Glutamatergic neuron (in vitro differentiated cells): ENCODE data around the gene SGTA. TPM values are rescaled to one million over a fixed set of nuclear protein-coding genes. Genes with fewer than 3 reads are reported as not detected.

Experiments used
- DNase-seq: peaks from one replicate; pipeline ENCODE4 v3.0.0; 2022
- H3K27ac Mint-ChIP-seq: one replicate; pipeline ENCODE4 v1.8.0; 2020; ENCODE audit warnings: mild to moderate bottlenecking, mixed read lengths, inconsistent platforms; ENCODE audit not compliant: unreplicated experiment
- H3K27me3 Mint-ChIP-seq: one replicate; pipeline ENCODE4 v1.8.0; 2020; ENCODE audit warnings: mild to moderate bottlenecking, moderate library complexity, mixed read lengths, inconsistent platforms; ENCODE audit not compliant: unreplicated experiment
- H3K36me3 Mint-ChIP-seq: one replicate; pipeline ENCODE4 v1.8.0; 2020; ENCODE audit warnings: mild to moderate bottlenecking, mixed read lengths, inconsistent platforms; ENCODE audit not compliant: unreplicated experiment
- H3K4me1 Mint-ChIP-seq: one replicate; pipeline ENCODE4 v1.8.0; 2020; ENCODE audit warnings: mild to moderate bottlenecking, low read depth, mixed read lengths, inconsistent platforms; ENCODE audit not compliant: unreplicated experiment
- H3K4me3 Mint-ChIP-seq: one replicate; pipeline ENCODE4 v1.8.0; 2020; ENCODE audit warnings: mild to moderate bottlenecking, mixed read lengths, inconsistent platforms; ENCODE audit not compliant: unreplicated experiment
- H3K9me3 Mint-ChIP-seq: one replicate; pipeline ENCODE4 v1.8.0; 2020; ENCODE audit warnings: mild to moderate bottlenecking, moderate library complexity, mixed read lengths, inconsistent platforms; ENCODE audit not compliant: unreplicated experiment
- total RNA-seq: library from RNA; stranded (reverse); fragmentation: NEBNext Ultra II Directional; extraction: Animal tissue kit (Norgen Biotek cat#: 25700); gene quantifications from one replicate; pipeline ENCODE4 v1.2.1, GENCODE V29; 2021; ENCODE audit not compliant: unreplicated experiment
- TF ChIP-seq, protein P1 (sequence below): fragments of 200-600 bp; sonication (generic); IDR thresholded peaks from one replicate; pipeline ENCODE4 v1.5.0; 2021; ENCODE audit not compliant: partially characterized antibody, unreplicated experiment

SGTA gene
- total RNA-seq, 1 donor from 2014 or later, result 90.6 TPM

DNA sequence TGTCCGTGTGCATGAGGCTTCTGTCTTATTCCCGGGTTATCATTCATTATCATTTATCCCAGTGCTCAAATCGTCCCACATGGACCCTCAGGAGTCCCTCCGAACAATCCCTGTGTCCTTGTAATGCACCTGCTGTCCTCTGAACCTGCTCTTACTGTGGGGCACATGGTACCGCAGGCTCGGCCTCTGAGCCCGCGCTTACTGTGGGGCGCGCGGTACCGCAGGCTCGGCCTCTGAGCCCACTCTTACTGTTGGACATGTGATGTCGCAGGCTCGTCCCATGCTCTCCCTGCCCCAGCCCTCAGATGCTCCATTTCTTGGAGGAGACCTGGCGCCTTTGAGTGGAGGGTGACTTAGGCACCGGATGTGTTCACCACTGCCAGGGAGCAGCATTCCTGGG, 19.8 kb upstream of the SGTA start:
- peaks cover 5% of the 10 kb centered on the region for H3K36me3 Mint-ChIP-seq

DNA sequence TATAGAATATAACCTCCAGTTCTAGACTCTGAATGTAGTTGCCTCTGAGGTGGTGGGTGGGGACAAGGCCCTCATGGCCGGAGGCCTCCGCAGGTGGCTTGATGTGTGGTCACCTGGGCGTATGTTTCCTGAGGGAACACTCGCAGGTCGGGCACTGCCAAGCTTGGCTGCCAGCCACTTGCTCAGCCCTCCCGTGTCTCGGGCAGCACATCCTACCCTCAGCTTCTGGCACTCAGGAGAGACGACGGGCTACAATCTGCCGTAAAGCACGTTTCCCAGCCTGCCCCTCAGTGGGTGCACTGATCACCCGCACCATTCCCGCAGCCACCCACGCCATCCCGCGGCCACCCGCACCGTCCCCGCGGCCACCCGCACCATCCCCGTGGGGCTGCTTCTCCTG, 17.4 kb upstream of the SGTA start:
- no peak for DNase-seq
- Mint-ChIP-seq H3K27ac (no peak overlapping the region), H3K4me3 (no peak overlapping the region), H3K27me3 (no peaks in the 10 kb centered on the region), H3K36me3 (peaks cover 5% of the 10 kb centered on the region), H3K4me1 (no peaks in the 10 kb centered on the region), H3K9me3 (peaks cover 1% of the 10 kb centered on the region)
- TF ChIP-seq, protein P1, sequence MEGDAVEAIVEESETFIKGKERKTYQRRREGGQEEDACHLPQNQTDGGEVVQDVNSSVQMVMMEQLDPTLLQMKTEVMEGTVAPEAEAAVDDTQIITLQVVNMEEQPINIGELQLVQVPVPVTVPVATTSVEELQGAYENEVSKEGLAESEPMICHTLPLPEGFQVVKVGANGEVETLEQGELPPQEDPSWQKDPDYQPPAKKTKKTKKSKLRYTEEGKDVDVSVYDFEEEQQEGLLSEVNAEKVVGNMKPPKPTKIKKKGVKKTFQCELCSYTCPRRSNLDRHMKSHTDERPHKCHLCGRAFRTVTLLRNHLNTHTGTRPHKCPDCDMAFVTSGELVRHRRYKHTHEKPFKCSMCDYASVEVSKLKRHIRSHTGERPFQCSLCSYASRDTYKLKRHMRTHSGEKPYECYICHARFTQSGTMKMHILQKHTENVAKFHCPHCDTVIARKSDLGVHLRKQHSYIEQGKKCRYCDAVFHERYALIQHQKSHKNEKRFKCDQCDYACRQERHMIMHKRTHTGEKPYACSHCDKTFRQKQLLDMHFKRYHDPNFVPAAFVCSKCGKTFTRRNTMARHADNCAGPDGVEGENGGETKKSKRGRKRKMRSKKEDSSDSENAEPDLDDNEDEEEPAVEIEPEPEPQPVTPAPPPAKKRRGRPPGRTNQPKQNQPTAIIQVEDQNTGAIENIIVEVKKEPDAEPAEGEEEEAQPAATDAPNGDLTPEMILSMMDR, result no peak

More for the DNA sequence above, 19.8 kb upstream of the SGTA start:
- Mint-ChIP-seq H3K4me3 (no peak overlapping the region), H3K9me3 (no peaks in the 10 kb centered on the region), H3K27ac (peak overlapping the region; percentile 31), H3K27me3 (no peaks in the 10 kb centered on the region), H3K4me1 (no peaks in the 10 kb centered on the region)
- no peak for DNase-seq
- TF ChIP-seq, protein P1, result no peak

DNA sequence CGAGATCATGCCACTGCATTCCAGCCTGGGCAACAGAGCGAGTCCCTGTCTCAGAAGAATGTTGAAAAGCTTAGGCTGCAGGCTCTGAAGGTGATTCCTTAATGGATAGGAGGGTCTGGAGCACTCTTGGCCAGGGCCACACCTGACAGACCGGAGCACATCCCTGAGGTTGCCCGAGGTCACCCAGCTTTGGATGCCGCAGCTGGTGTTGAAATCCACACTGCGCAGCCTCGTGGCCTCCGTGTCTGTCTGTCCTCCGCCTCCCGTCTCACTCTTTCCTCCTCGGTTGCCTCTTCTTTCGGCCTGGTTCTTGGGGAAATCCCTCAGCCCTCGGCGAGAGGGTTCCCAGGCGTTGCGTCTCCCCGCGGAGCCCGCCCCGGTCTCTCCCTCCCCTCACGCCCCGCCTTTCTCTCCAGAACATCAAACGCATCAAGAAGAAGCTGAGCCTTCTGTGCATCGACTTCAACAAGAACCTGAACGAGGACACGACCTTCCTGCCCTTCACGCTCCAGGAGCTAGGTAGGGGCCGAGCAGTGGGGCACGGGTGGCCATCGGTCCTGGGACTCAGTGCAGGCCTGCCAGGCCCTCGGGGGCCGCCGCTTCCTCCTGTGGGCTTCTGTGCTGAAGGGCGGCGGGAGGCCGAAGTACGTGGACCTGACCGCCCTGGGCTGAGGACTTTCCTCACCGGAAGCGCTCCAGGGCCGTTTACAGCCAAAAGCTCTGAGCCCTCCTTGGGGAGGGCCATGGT, 16.4 kb upstream of the SGTA start:
- Mint-ChIP-seq H3K4me3 (no peak overlapping the region), H3K9me3 (peaks cover 1% of the 10 kb centered on the region), H3K27me3 (no peaks in the 10 kb centered on the region), H3K27ac (no peak overlapping the region), H3K4me1 (no peaks in the 10 kb centered on the region), H3K36me3 (peaks cover 5% of the 10 kb centered on the region)
- no peak for DNase-seq
- TF ChIP-seq, protein P1, result no peak

DNA sequence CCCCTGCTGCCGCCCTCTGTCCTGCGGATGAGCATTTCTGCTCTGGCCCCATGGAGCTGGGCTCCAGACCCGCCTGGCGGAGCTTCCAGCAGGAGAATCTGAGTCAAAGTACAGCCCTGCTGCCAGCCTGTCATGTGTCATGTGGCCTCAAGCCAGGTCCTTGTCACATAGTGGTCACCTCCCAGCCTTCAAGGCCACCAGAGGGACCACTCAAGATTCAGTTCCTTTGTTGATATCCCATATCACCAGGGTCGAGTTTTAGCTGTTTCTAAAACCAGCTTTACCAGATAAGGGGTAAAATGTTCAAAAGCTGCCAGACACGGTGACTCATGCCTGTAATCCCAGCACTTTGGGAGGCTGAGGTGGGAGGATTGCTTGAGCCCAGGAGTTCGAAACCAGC, 15.7 kb upstream of the SGTA start:
- H3K4me3 Mint-ChIP-seq, result no peak overlapping the region
- H3K9me3 Mint-ChIP-seq, result peaks cover 1% of the 10 kb centered on the region
- no peak for DNase-seq
- H3K4me1 Mint-ChIP-seq, result no peaks in the 10 kb centered on the region
- H3K27me3 Mint-ChIP-seq, result no peaks in the 10 kb centered on the region
- no peak overlapping the region for H3K27ac Mint-ChIP-seq
- peaks cover 5% of the 10 kb centered on the region for H3K36me3 Mint-ChIP-seq
- TF ChIP-seq, protein P1, result no peak

DNA sequence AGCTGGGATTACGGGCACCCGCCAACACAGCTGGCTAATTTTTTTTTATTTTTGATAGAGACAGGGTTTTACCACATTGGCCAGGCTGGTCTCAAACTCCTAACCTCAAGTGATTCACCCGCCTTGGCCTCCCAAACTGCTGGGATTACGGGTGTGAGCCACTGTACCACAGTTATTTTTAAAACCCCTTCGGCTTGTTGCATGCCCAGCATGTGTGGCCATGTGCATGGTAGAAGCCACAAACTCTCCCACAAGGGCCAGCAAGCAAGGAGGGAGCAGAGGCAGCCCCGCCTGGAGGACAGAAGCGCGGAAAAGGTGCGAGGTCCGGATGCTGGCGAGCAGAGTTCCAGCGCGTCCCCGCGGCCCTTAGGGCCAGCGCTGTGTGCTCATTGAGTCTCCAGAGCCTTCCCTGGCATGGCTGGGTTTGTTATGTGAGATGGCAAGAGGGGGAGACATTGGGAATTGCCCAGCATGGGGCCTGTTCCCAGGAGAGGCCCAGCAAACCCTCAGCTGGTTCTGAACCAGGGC, 15.1 kb upstream of the SGTA start:
- H3K27me3 Mint-ChIP-seq, result no peaks in the 10 kb centered on the region
- no peak overlapping the region for H3K27ac Mint-ChIP-seq
- TF ChIP-seq, protein P1, result no peak
- H3K9me3 Mint-ChIP-seq, result peaks cover 1% of the 10 kb centered on the region
- H3K4me1 Mint-ChIP-seq, result no peaks in the 10 kb centered on the region
- no peak overlapping the region for H3K4me3 Mint-ChIP-seq
- H3K36me3 Mint-ChIP-seq, result peaks cover 5% of the 10 kb centered on the region
- DNase-seq, result no peak
